Measurements from ENCODE around the gene PIN1.

DNA sequence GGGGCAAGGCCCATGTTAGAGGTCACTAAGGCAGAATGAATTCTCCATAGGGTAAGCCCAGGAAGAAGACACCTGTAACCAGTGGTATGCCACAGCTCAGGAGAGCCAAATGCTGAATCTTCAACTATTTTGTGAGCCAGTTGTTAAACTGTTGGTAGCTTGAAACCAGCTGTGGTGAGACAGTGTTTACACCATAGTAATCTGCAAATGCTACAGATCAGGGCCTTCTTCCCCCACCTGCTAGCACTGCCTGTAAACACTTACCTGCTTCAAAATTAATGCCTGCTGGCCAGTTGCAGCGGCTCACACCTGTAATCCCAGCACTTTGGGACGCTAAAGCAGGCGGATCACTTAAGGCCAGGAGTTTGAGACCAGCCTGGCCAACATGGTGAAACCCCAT, 28.3 kb upstream of the PIN1 start:
- TF ChIP-seq IRF1 (CRISPR knock-in tag; IDR thresholded peaks at IDR 0.05) (no peak), ZNF512 (CRISPR knock-in tag; IDR thresholded peaks at IDR 0.05; ENCODE audit: borderline replicate concordance) (no peak)
- TF ChIP-seq, protein P1, sequence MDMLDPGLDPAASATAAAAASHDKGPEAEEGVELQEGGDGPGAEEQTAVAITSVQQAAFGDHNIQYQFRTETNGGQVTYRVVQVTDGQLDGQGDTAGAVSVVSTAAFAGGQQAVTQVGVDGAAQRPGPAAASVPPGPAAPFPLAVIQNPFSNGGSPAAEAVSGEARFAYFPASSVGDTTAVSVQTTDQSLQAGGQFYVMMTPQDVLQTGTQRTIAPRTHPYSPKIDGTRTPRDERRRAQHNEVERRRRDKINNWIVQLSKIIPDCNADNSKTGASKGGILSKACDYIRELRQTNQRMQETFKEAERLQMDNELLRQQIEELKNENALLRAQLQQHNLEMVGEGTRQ (CRISPR knock-in tag; IDR thresholded peaks at IDR 0.05), result no peak
- TF ChIP-seq, protein P2, sequence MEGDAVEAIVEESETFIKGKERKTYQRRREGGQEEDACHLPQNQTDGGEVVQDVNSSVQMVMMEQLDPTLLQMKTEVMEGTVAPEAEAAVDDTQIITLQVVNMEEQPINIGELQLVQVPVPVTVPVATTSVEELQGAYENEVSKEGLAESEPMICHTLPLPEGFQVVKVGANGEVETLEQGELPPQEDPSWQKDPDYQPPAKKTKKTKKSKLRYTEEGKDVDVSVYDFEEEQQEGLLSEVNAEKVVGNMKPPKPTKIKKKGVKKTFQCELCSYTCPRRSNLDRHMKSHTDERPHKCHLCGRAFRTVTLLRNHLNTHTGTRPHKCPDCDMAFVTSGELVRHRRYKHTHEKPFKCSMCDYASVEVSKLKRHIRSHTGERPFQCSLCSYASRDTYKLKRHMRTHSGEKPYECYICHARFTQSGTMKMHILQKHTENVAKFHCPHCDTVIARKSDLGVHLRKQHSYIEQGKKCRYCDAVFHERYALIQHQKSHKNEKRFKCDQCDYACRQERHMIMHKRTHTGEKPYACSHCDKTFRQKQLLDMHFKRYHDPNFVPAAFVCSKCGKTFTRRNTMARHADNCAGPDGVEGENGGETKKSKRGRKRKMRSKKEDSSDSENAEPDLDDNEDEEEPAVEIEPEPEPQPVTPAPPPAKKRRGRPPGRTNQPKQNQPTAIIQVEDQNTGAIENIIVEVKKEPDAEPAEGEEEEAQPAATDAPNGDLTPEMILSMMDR (IDR thresholded peaks at IDR 0.05), result no peak
